Subcutaneous adipose tissue (tissue), 4 donors: ENCODE measurements around the gene SH3BP2. TPM values are rescaled to one million over a fixed set of nuclear protein-coding genes. Genes with fewer than 3 reads are reported as not detected.

Experiments
- total RNA-seq, 4 donors: library from RNA; depleted of rRNA; stranded (reverse); fragments of >200 nt; gene quantifications; one replicate each; pipeline ENCODE4 v1.1.0, GENCODE V29; 2016
- TF ChIP-seq, protein P1 (sequence below): fragments of 450-650 bp; IDR thresholded peaks from one replicate; pipeline ENCODE4 v1.5.1; 2016; ENCODE audit warnings: low read depth, mild to moderate bottlenecking, control low read depth, antibody characterized with exemption, moderate library complexity

SH3BP2 gene
- total RNA-seq, 4 donors from 2014 or later = 23.5 to 52.7 (median 43.7) TPM

DNA sequence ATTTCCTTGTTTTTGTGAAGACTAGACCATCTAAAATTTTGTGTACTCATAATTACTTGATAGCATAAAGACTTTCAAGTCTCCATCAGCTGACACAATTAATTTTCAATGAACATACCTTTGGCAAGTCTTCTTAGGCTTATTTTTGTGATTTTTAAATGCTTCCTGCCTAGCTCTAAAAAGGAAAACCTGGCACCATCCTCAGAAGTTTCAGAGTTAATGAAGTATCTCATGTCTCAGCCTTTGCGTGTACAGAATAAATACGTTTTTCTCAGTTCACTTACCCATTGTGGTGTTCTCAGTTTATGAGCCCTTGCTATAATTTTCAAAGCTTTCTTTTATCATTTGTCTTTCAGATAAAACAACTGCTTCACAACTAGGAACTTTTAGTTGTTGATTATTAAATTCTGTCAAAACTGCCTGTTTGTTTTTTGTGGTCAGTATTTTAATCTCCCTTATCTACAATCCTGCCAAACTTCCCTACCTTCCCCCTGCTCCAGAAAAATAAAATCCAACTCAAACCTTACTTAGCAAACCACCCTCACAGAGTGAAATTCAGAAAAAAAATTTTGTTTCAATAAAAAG, 72.4 kb downstream of the SH3BP2 start:
- TF ChIP-seq, protein P1, sequence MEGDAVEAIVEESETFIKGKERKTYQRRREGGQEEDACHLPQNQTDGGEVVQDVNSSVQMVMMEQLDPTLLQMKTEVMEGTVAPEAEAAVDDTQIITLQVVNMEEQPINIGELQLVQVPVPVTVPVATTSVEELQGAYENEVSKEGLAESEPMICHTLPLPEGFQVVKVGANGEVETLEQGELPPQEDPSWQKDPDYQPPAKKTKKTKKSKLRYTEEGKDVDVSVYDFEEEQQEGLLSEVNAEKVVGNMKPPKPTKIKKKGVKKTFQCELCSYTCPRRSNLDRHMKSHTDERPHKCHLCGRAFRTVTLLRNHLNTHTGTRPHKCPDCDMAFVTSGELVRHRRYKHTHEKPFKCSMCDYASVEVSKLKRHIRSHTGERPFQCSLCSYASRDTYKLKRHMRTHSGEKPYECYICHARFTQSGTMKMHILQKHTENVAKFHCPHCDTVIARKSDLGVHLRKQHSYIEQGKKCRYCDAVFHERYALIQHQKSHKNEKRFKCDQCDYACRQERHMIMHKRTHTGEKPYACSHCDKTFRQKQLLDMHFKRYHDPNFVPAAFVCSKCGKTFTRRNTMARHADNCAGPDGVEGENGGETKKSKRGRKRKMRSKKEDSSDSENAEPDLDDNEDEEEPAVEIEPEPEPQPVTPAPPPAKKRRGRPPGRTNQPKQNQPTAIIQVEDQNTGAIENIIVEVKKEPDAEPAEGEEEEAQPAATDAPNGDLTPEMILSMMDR = no peak

- TF ChIP-seq, protein P1 = no peak
Observed at GRCh38 chr4:2866160-2866861, 73.4 kb downstream of the SH3BP2 start.

DNA sequence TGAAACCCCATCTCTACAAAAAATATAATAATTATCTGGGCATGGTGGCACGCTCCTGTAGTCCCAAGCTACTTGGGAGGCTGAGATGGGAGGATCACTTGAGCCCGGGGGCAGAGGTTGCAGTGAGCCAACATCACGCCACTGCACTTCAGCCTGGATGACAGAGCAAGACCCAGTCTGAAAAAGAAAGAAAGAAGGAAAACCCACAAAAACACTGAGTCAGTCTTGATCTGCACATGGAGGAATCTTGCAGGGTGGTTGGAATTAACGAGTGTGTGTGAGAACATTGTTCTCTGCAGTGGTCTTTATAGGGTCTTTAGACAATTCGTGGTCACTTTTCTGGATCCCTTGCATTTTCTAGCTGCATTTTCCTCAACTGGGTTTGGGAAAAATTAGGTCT, 74.0 kb downstream of the SH3BP2 start:
- TF ChIP-seq, protein P1 = no peak

DNA sequence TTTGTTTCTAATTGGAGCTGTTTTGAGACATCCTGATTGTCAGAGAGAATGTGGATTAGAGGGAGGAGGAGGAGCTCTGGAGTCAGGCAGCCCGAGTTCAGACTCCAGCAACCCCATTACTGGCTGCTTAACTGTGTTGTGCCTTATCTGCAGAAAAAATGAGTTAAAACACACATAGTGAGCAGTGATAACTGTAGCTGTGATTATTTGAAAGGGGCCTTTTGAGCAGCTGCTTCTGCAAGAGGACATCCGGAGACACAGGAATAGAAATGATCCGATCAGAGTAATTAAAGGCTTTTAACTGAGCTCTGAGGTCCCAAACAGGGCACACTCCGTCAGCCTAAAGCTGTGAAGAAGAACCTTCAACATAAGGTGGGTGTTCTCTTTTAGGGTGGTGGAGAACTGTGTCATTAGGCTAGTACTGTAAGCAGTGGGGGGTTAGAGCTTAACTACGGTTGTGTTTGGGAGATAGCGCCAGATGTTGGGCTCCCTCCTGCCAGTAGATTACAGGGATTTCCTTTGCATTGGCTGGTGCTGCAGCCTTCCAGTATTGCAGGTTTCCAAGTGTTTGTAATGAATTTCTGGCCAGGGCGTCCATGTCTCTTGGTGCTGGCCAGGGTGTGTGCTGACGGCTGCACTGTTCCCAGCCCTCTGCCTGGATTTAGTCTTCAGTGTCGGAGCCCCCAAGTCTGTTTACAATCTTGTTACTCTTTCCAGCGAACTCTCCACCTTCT, 75.0 kb downstream of the SH3BP2 start:
- TF ChIP-seq, protein P1 = no peak

GRCh38 chr4:2868877-2869487, 76.1 kb downstream of the SH3BP2 start:
- TF ChIP-seq, protein P1 = no peak

GRCh38 chr4:2869659-2870058, 76.8 kb downstream of the SH3BP2 start:
- TF ChIP-seq, protein P1 = no peak

DNA sequence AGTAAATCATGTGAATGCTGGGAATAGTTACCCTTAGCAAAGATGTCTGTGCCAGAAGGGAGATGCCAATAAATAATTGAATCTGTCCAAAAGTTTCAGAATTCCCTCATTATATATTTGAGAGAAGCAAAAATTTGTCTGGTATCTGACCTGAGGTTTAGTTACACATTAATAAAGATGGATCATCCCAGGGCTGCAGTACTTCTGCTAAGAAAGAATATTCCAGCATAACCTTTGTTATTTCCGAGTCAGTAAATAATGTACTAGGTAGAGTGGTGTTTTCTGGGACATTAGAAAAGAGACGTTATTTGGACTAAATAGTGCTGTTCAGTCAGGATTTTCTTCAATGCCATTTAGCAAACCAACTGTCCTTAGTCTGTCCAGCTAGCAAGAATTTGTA, 77.2 kb downstream of the SH3BP2 start:
- TF ChIP-seq, protein P1 = no peak
